ENCODE results near the gene MOK.

DNA sequence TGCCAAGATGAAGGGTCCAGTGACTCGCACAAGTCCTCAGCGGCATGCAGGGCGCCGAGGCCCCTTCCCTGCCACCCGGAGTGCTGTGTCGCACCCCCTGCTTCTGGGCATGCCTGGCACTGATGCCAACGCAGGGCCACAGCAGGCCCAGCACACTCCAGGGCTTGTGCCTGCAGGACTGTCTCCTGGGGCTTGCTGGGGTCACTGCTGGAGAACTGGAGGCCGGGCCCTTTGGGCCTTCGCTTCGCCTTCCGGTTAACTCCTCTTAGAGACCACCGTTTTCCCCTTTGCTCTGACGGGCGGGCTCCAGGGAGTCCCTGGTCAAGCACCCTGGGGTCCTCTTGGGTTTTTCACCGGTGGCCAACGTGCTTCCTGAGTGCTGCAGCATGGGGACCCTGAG lies 85.6 kb downstream of the MOK start:
- TF ChIP-seq, protein P1, sequence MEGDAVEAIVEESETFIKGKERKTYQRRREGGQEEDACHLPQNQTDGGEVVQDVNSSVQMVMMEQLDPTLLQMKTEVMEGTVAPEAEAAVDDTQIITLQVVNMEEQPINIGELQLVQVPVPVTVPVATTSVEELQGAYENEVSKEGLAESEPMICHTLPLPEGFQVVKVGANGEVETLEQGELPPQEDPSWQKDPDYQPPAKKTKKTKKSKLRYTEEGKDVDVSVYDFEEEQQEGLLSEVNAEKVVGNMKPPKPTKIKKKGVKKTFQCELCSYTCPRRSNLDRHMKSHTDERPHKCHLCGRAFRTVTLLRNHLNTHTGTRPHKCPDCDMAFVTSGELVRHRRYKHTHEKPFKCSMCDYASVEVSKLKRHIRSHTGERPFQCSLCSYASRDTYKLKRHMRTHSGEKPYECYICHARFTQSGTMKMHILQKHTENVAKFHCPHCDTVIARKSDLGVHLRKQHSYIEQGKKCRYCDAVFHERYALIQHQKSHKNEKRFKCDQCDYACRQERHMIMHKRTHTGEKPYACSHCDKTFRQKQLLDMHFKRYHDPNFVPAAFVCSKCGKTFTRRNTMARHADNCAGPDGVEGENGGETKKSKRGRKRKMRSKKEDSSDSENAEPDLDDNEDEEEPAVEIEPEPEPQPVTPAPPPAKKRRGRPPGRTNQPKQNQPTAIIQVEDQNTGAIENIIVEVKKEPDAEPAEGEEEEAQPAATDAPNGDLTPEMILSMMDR (conservative IDR thresholded peaks at IDR 0.05 in 1 of 2, IDR thresholded peaks at IDR 0.05 in 1 of 2; ENCODE audit: low read depth in 1 of 2, low read length in 2 of 2), result no peak
- no peak for TF ChIP-seq EZH2 (IDR thresholded peaks at IDR 0.05; ENCODE audit: low read length, missing control alignments)
